Measurements from ENCODE around the gene ELL2.

The ELL2 gene

DNA sequence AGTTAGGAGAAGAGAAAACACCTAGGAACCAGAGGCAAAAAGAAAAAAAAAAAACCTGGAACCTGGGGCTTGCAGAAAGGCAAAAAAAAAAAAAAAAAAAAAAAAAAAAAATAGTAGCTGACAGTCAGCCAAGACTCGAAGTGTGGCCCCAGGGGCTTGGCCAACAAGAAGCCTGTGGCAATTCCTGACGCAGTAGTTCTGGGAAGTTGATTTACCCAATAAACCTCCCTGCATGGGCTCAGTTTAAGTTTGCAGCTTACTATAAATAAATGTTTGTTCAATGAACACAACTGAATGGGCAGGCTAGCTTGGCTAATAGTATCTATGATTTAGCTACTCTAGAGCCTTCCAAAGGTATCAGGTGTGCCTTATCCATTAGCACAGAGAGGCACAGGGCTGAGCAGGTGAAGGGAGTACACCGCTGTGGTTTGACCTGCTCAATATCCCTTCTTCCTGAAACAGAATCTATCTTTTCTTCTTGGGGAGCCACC, 117.9 kb downstream of the ELL2 start:
- TF ChIP-seq, protein P1, sequence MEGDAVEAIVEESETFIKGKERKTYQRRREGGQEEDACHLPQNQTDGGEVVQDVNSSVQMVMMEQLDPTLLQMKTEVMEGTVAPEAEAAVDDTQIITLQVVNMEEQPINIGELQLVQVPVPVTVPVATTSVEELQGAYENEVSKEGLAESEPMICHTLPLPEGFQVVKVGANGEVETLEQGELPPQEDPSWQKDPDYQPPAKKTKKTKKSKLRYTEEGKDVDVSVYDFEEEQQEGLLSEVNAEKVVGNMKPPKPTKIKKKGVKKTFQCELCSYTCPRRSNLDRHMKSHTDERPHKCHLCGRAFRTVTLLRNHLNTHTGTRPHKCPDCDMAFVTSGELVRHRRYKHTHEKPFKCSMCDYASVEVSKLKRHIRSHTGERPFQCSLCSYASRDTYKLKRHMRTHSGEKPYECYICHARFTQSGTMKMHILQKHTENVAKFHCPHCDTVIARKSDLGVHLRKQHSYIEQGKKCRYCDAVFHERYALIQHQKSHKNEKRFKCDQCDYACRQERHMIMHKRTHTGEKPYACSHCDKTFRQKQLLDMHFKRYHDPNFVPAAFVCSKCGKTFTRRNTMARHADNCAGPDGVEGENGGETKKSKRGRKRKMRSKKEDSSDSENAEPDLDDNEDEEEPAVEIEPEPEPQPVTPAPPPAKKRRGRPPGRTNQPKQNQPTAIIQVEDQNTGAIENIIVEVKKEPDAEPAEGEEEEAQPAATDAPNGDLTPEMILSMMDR (IDR thresholded peaks at IDR 0.05) = no peak
- Histone ChIP-seq H3K27ac (peak overlapping the region; percentile 58 to 70), H3K4me3 (no peak overlapping the region), H3K27me3 (no peaks in the 10 kb centered on the region), H3K9me3 (no peaks in the 10 kb centered on the region), H3K36me3 (no peaks in the 10 kb centered on the region), H3K4me1 (peaks cover 0 to 43% (median 15%) of the 10 kb centered on the region in 4 donors)
- peak in 1 of 2 donors; percentile 74 for DNase-seq
- intact Hi-C loops (cut with DNase I; ENCODE audit: low total_unique reads) = no loop called here

DNA sequence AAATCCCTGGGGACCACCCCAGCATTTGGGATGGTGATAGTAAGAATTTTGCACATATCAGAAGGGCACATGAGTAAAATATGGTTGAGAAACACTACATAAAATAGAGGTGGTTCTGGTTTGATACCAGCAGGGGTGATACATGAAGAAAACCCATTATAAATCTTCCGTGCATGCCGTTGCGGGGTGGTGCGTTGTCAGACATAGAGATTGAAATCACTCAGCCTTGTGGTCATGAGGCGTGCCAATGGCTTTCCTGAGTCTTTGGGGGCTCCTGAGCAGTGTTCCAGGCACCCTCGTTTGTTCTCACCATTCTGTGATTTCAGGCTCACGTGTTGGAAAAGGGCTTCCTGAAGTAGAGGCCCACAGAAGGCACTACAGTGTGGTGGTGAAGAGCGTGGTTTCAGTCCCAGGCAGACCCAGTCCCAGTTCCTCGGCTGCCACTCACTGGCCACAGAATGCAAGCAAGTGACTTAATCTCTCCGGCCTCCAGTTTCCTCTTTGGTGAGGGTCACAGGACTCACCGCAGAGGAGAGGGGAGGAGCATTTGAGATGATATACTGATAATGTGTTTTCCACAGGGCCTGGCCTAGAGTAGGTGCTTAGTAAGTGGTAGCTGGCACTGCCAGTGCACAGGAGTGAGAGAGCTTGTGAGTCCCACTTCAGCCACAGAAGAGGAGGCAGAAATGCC, 118.7 kb downstream of the ELL2 start:
- Histone ChIP-seq H3K4me1 (peaks cover 0 to 43% (median 15%) of the 10 kb centered on the region in 4 donors), H3K9me3 (no peaks in the 10 kb centered on the region), H3K4me3 (no peak overlapping the region), H3K36me3 (no peaks in the 10 kb centered on the region), H3K27me3 (no peaks in the 10 kb centered on the region), H3K27ac (peak overlapping the region; percentile 48 to 70)
- intact Hi-C loops (cut with DNase I; ENCODE audit: low total_unique reads) = no loop called here
- peak; percentile 80 to 85 for DNase-seq
- TF ChIP-seq, protein P1 (IDR thresholded peaks at IDR 0.05) = no peak

DNA sequence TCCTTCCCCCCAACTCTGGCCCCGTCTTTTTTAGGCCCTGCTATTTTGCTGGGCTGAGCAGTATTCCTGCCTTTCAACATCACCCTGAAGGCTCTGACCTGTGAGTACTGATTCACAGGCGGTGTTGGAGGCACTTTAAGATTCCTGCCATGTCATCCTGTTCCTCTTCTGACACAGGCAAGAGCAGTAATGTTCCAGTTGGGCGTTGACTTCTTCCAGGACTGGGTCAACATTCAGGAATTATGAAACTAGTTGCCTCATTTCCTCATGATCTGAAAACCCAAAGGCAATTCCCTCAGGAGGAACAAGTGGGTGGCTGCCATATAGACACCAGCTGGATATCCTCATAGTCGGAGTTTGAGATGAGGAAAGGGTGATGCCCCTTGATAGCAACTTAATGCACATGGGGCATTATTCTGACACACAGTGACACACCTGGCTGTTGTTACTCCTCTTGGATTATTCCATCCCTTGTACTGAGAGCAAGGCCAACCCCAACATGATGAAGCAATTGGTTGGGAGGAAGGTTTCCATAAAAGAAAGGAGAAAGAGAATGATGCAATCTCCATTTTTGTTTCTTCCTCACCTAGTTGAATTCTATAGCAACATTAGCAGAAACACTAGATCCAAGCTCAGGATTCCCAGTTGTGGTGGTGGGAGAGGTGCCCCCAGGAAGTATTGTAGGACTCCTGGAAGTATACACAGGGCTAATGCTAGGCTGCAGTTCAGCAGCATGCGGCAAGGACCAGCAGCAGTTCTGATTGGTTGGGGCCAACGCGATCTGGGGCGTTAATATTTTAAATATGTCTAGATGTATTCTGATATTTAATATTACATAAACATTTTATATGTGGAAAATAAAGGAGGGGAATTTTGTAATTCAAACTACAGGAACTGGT, 119.5 kb downstream of the ELL2 start:
- intact Hi-C loops (cut with DNase I; ENCODE audit: low total_unique reads) = no loop called here
- Histone ChIP-seq H3K4me1 (peaks cover 0 to 43% (median 15%) of the 10 kb centered on the region in 4 donors), H3K27ac (peak overlapping the region; percentile 42 to 70), H3K4me3 (no peak overlapping the region), H3K9me3 (no peaks in the 10 kb centered on the region), H3K27me3 (no peaks in the 10 kb centered on the region), H3K36me3 (no peaks in the 10 kb centered on the region)
- peak; percentile 82 to 86 for DNase-seq
- TF ChIP-seq, protein P1 (IDR thresholded peaks at IDR 0.05) = no peak

DNA sequence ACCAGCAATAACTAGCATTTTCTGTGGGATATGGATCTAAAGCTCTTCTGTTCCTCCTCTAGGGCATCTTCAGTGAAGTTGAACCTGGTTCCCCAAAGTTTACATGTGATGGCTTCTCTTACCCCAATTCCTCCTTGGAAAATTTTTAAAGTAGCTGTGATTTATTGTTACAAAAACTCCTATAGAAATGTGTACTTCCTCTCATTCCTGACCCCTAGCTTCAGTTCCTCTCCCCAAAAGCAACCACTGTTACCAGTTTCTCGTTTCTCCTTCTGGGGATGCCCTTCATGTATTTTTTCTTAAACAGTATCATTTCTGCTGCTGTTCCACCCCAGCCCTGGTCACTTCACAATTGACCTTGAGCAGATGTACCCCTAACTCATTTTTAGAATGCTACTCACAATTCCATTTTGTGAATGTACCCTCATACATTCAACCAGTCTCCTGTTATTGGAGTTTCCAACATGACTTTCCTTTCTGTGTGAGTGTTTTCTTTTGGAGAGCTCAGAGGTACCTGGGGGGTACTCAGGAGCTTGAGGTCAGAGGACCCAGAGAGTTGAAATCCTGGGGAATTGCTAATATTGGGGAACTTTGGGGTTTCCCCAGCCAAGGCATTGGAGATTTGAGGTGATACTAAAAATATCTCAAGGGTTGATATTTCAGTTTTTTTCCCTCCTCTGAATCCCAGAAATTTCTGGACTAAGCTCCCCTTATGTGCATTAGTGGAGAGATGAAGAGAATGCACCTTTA, 120.5 kb downstream of the ELL2 start:
- DNase-seq = no peak
- intact Hi-C loops (cut with DNase I; ENCODE audit: low total_unique reads) = no loop called here
- H3K9me3 ChIP-seq = no peaks in the 10 kb centered on the region
- TF ChIP-seq, protein P1 (IDR thresholded peaks at IDR 0.05) = no peak
- H3K4me3 ChIP-seq = no peak overlapping the region
- no peaks in the 10 kb centered on the region for H3K36me3 ChIP-seq
- H3K27ac ChIP-seq = peak overlapping the region; percentile 42 to 70
- H3K4me1 ChIP-seq = peaks cover 0 to 45% (median 22%) of the 10 kb centered on the region in 4 donors
- H3K27me3 ChIP-seq = no peaks in the 10 kb centered on the region

DNA sequence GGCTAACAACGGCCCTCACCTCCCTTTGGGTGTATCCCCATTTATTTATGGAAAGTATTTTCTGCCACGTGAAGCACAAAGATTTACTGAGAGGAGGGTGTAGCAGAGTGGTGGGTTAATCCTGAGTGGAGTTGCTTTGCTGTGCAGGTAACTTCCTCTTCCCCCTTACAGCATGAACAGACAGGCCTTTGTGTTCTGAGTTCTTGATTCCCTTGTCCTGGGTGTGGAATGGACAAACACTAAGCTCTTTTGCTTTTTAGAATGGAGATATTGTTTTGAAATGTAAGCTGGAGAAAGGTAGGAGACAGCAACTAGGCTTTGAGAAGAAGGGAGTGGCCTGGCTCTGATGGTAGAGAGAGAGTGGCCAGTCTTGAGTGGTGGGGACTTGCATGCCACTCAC, 122.0 kb downstream of the ELL2 start:
- DNase-seq = no peak
- Histone ChIP-seq H3K4me1 (peaks cover 0 to 49% (median 24%) of the 10 kb centered on the region in 4 donors), H3K36me3 (no peaks in the 10 kb centered on the region), H3K9me3 (no peaks in the 10 kb centered on the region), H3K27ac (no peak overlapping the region), H3K4me3 (no peak overlapping the region), H3K27me3 (no peaks in the 10 kb centered on the region)
- intact Hi-C loops (cut with DNase I; ENCODE audit: low total_unique reads) = no loop called here
- TF ChIP-seq, protein P1 (IDR thresholded peaks at IDR 0.05) = no peak

Data from tibial artery (tissue), 4 donors.